GM18511 (cell line): Measurements from ENCODE around the gene FERMT3.

Experiments used
- ATAC-seq: cut with Tn5 transposase; IDR thresholded peaks from one replicate; pipeline ENCODE4 v1.9.1; 2021; ENCODE audit warnings: mild to moderate bottlenecking, moderate library complexity; ENCODE audit not compliant: unreplicated experiment

The FERMT3 gene

DNA sequence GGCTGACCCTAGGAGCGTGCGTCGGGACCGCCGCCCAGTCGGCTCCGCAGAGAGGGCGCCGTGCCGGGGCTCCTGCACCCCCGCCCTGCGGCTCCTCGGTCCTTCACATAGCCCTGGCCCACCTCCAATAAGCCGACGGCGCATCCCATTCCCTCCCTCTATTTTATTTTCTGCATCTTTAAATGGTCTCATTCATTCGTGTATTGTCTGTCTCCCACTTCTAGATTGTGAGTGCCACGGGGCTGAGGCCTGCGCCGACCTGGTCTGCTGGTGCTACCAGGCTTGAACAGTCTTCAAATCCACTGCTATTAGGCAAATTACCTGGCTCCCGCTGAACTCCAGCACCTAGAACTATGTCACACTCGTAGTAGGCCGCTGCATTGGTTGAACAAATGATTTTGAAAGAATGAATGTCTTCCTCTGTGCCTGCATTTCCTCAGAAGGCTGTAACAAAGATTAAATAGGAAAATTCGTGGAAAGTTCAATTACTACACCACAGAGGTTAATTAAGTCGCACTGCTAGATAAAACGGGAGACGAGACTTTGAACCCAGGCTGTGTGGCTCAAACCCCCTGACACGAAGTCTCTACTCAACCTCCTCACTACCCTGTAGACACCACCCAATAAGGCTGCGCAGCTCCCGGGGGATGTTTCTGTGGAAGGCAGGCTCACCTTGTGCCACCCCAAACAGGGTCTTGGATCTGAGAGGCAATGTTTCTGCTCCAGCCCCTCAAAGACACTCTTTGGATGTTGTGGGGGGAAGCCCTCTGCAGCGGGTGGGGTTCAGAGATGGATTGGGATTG lies 41.4 kb downstream of the FERMT3 start:
- ATAC-seq = no peak

- ATAC-seq = no peak
Observed at GRCh38 chr11:64248578-64248977, 42.1 kb downstream of the FERMT3 start.

- no peak for ATAC-seq
Observed at GRCh38 chr11:64249038-64249437, 42.5 kb downstream of the FERMT3 start.

- ATAC-seq = no peak
Observed at GRCh38 chr11:64249563-64250414, 43.3 kb downstream of the FERMT3 start.

- ATAC-seq = no peak
Observed at GRCh38 chr11:64250415-64251015, 44.0 kb downstream of the FERMT3 start.

- ATAC-seq = peak; percentile 53
Observed at GRCh38 chr11:64251016-64251752, 44.7 kb downstream of the FERMT3 start, which contains the start of gene PLCB3. PLCB3 (plus strand) TSS chr11:64251530; CDS start chr11:64251650, 120 bp downstream.

DNA sequence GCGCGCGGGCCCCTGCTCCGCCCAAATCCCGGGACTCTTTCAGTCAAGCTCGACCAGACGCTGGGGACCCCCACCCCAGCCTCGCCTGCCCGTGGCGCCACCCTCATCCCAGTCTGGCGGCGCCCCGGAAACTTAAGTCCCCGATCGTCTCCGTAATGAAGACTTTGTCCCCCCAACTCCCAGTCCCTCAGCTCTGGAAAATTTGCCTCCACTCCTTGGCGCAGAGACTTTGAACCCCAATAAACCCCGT lies 45.2 kb downstream of the FERMT3 start:
- no peak for ATAC-seq

- no peak for ATAC-seq
Observed at GRCh38 chr11:64252003-64252872, 45.7 kb downstream of the FERMT3 start.

GRCh38 chr11:64253043-64253442 lies 46.5 kb downstream of the FERMT3 start:
- ATAC-seq = no peak

GRCh38 chr11:64253481-64253880 lies 47.0 kb downstream of the FERMT3 start:
- no peak for ATAC-seq

- ATAC-seq = no peak
Observed at GRCh38 chr11:64254326-64254725, 47.8 kb downstream of the FERMT3 start.

GRCh38 chr11:64255135-64256128 lies 48.9 kb downstream of the FERMT3 start:
- ATAC-seq = no peak

- no peak for ATAC-seq
Observed at GRCh38 chr11:64256300-64256699, 49.8 kb downstream of the FERMT3 start.

GRCh38 chr11:64258356-64258755 lies 51.8 kb downstream of the FERMT3 start:
- no peak for ATAC-seq

GRCh38 chr11:64258946-64259532 lies 52.5 kb downstream of the FERMT3 start:
- no peak for ATAC-seq

DNA sequence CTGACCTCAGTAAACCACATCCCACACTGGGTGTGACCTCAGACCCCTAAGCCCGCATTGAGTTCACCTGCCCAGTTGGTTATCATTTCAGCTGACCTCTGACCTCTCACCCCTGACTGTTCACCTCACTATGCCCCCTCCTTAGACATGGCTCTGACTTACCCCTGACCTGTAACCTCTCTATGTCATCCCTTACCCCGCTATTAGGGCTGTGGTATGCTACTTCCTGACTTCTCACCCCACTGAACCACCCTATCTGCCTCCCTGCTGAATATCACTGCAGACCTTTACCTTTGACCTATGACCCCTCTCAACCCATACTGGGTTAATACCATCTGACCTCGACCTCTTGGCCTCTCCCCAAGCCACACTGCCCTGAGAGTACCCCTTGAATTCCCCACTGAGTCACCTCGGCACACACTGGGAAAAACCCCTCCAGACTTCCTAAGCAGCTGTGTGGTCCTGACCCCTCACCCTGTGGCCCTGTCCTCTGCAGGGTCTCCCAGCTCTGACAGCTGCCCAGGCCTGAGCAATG lies 53.1 kb downstream of the FERMT3 start:
- ATAC-seq = no peak

GRCh38 chr11:64260147-64260708 lies 53.7 kb downstream of the FERMT3 start:
- no peak for ATAC-seq

GRCh38 chr11:64261556-64262080 lies 55.1 kb downstream of the FERMT3 start:
- no peak for ATAC-seq
